Measurements from ENCODE around the gene BTG1.

- TF ChIP-seq, protein P1, sequence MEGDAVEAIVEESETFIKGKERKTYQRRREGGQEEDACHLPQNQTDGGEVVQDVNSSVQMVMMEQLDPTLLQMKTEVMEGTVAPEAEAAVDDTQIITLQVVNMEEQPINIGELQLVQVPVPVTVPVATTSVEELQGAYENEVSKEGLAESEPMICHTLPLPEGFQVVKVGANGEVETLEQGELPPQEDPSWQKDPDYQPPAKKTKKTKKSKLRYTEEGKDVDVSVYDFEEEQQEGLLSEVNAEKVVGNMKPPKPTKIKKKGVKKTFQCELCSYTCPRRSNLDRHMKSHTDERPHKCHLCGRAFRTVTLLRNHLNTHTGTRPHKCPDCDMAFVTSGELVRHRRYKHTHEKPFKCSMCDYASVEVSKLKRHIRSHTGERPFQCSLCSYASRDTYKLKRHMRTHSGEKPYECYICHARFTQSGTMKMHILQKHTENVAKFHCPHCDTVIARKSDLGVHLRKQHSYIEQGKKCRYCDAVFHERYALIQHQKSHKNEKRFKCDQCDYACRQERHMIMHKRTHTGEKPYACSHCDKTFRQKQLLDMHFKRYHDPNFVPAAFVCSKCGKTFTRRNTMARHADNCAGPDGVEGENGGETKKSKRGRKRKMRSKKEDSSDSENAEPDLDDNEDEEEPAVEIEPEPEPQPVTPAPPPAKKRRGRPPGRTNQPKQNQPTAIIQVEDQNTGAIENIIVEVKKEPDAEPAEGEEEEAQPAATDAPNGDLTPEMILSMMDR (IDR thresholded peaks at IDR 0.05): no peak
- no peak for TF ChIP-seq EZH2 (IDR thresholded peaks at IDR 0.05)
Measured at GRCh38 chr12:92132288-92132687, 13.4 kb downstream of the BTG1 start.
